Endothelial cell of umbilical vein (primary cell): ENCODE measurements around the gene PLEKHG3.

Experiments used
- CTCF ChIP-seq, 2 donors: IDR thresholded peaks; 1 replicate in 1 of 2; 2 replicates in 1 of 2; pipeline ENCODE4 v1.5.1; 2011; ENCODE audit warnings: low read length in 2 of 2, mild to moderate bottlenecking in 2 of 2, moderate library complexity in 2 of 2, control low read depth in 1 of 2, inconsistent platforms in 1 of 2, low read depth in 1 of 2; ENCODE audit not compliant: insufficient read depth in 1 of 2; ENCODE audit errors: extremely low read depth in 1 of 2
- EZH2 ChIP-seq: IDR thresholded peaks from 2 replicates; pipeline ENCODE4 v1.6.1; 2012; ENCODE audit warnings: borderline replicate concordance, low read depth, mild to moderate bottlenecking, moderate library complexity, low read length, inconsistent platforms; ENCODE audit not compliant: severe bottlenecking
- FOS ChIP-seq: IDR thresholded peaks from 2 replicates; pipeline ENCODE4 v1.6.1; 2011; ENCODE audit warnings: mild to moderate bottlenecking, low read length, moderate library complexity, borderline replicate concordance; ENCODE audit not compliant: insufficient read depth
- GATA2 ChIP-seq: IDR thresholded peaks from 2 replicates; pipeline ENCODE4 v1.7.0; 2011; ENCODE audit warnings: low read depth, mild to moderate bottlenecking, moderate library complexity, mixed read lengths, low read length; ENCODE audit not compliant: insufficient read length, insufficient read depth
- MAX ChIP-seq: IDR thresholded peaks from 2 replicates; pipeline ENCODE4 v1.6.1; 2011; ENCODE audit not compliant: insufficient read depth, insufficient read length
- MYC ChIP-seq: IDR thresholded peaks from one replicate; pipeline ENCODE4 v1.6.1; 2011; ENCODE audit warnings: mild to moderate bottlenecking, low read depth, low read length
- POLR2A ChIP-seq: IDR thresholded peaks from 2 replicates; pipeline ENCODE4 v1.6.1; 2012; ENCODE audit warnings: low read depth, mild to moderate bottlenecking, control low read depth, low read length
- POLR2AphosphoS5 ChIP-seq: IDR thresholded peaks from 2 replicates; pipeline ENCODE4 v1.6.1; 2012; ENCODE audit warnings: low read depth, mild to moderate bottlenecking, control low read depth, low read length, moderate library complexity; ENCODE audit not compliant: insufficient read depth

- TF ChIP-seq EZH2 (no peak), POLR2AphosphoS5 (no peak), CTCF (IDR thresholded peaks at IDR 0.05; ENCODE audit: extremely low read depth in 1 of 2, insufficient read depth in 1 of 2, low read depth in 1 of 2, low read length in 2 of 2) (no peak), MYC (no peak), FOS (no peak), POLR2A (no peak), GATA2 (no peak), MAX (no peak)
Measured at GRCh38 chr14:64691376-64691775, 12.8 kb upstream of the PLEKHG3 start.
